ENCODE data around the gene CHMP4A. TPM values are rescaled to one million over a fixed set of nuclear protein-coding genes. Genes with fewer than 3 reads are reported as not detected.

The CHMP4A gene
- total RNA-seq, 1 experiment from 2014 or later, result 34.6 TPM

DNA sequence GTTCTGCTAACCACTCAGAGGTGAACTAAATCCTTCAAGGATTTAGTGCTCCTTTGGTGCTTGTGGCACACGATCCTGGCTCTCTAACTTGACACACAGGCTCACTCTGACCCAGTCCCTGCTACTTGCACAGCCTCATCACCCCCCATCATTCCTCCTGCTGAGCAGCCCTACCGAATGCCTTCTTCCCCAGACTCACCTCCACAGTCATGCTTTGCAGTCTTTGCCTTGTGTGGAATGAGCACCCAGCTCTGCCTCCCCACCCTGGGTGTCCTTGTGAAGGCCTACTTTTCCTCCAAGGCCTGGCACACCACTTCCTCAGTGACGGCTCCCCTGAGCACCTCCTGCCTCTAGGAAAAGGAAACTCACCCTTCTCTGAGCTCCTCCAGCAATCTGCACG lies 37.1 kb upstream of the CHMP4A start (continued):
- TF ChIP-seq, protein P1, sequence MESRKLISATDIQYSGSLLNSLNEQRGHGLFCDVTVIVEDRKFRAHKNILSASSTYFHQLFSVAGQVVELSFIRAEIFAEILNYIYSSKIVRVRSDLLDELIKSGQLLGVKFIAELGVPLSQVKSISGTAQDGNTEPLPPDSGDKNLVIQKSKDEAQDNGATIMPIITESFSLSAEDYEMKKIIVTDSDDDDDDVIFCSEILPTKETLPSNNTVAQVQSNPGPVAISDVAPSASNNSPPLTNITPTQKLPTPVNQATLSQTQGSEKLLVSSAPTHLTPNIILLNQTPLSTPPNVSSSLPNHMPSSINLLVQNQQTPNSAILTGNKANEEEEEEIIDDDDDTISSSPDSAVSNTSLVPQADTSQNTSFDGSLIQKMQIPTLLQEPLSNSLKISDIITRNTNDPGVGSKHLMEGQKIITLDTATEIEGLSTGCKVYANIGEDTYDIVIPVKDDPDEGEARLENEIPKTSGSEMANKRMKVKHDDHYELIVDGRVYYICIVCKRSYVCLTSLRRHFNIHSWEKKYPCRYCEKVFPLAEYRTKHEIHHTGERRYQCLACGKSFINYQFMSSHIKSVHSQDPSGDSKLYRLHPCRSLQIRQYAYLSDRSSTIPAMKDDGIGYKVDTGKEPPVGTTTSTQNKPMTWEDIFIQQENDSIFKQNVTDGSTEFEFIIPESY (IDR thresholded peaks at IDR 0.05; ENCODE audit: extremely low read depth, insufficient replicate concordance, low read length), result no peak
- no peak for TF ChIP-seq RAD21 (IDR thresholded peaks at IDR 0.05; ENCODE audit: low read depth)

DNA sequence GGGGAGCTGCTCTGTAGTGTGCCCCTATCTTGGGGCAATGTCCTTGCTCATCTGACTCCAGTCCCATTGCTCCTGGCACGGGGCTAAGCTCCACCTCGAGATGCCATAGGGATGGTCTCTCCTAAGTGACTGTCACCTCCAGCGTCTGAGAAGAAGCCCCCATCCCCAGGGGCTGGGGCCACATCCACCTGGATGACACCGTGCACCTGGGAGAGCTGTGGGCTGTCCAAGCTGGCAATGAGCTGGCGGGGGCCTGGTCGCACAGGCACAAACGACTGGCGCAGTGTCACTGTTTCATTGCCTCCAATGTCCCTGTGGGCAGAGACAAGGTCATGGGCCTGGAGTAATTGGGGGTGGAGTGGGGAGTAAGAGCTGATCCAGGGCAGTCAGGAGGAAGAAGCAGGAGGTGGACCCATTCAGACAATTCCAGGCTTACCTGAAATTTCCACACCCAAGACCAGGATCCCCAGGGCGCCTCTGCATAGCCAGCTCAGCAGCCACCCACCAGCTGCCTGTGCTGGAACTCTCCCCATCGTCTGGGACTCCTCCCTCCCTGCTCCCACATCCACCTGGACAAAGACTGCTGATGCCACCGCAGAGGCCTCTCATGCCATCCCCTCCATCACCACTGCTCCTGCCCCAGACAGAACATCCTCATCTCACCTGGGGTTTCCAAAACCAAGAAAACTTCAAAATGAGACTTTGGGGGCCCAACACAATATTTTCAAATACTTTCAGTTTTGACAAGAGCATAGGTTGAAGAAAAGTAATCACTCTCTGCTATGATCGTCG lies 36.1 kb upstream of the CHMP4A start:
- Histone ChIP-seq H3K79me2 (ENCODE audit: insufficient read depth, low read length) (no peaks in the 10 kb centered on the region), H3K9me2 (ENCODE audit: insufficient read depth) (no peaks in the 10 kb centered on the region), H3K36me3 (ENCODE audit: control insufficient read depth in 1 of 2, insufficient read depth in 2 of 2, low read length in 2 of 2) (no peaks in the 10 kb centered on the region), H3K4me1 (ENCODE audit: control insufficient read depth in 1 of 2, insufficient read depth in 2 of 2, low read length in 2 of 2) (peaks cover 0 to 5% of the 10 kb centered on the region in 2 experiments; a peak in 1 of 4 replicates), H4K20me1 (ENCODE audit: insufficient read depth) (no peaks in the 10 kb centered on the region), H2AFZ (ENCODE audit: low read depth, low read length, poor library complexity, severe bottlenecking) (no peak overlapping the region), H3K4me3 (replicated peaks in 1 of 2; ENCODE audit: low read depth in 1 of 2, low read length in 2 of 2) (no peak overlapping the region), H3K27me3 (ENCODE audit: insufficient read depth, low read length) (no peaks in the 10 kb centered on the region), H3K27ac (ENCODE audit: low read depth, low read length) (no peak overlapping the region), H3K9ac (ENCODE audit: low read length) (no peak overlapping the region), H3K9me3 (ENCODE audit: control insufficient read depth in 1 of 2, insufficient read depth in 1 of 2, low read depth in 1 of 2, low read length in 2 of 2) (no peaks in the 10 kb centered on the region), H3K4me2 (ENCODE audit: low read length) (no peak overlapping the region)
- no TSS peak for BruUV-seq (replicated peaks)
- ChIA-PET POLR2A (no interaction called here), CTCF (no interaction called here), RAD21 (ENCODE audit: low non-redundant PET in 1 of 2, low total read pairs in 2 of 2, uncharacterized antibody in 2 of 2, unreplicated experiment in 2 of 2) (no interaction called here)
- intact Hi-C loops (cut with micrococcal nuclease), result no loop called here
- TF ChIP-seq TCF7L2 (IDR thresholded peaks at IDR 0.05; ENCODE audit: borderline replicate concordance, extremely low read depth, insufficient read depth, insufficient read length), result no peak
- no peak for TF ChIP-seq SRF (IDR thresholded peaks at IDR 0.05; ENCODE audit: low read depth)
- TF ChIP-seq, protein P2, sequence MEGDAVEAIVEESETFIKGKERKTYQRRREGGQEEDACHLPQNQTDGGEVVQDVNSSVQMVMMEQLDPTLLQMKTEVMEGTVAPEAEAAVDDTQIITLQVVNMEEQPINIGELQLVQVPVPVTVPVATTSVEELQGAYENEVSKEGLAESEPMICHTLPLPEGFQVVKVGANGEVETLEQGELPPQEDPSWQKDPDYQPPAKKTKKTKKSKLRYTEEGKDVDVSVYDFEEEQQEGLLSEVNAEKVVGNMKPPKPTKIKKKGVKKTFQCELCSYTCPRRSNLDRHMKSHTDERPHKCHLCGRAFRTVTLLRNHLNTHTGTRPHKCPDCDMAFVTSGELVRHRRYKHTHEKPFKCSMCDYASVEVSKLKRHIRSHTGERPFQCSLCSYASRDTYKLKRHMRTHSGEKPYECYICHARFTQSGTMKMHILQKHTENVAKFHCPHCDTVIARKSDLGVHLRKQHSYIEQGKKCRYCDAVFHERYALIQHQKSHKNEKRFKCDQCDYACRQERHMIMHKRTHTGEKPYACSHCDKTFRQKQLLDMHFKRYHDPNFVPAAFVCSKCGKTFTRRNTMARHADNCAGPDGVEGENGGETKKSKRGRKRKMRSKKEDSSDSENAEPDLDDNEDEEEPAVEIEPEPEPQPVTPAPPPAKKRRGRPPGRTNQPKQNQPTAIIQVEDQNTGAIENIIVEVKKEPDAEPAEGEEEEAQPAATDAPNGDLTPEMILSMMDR (IDR thresholded peaks at IDR 0.05 in 2 of 3, conservative IDR thresholded peaks at IDR 0.05 in 1 of 3; ENCODE audit: borderline replicate concordance in 1 of 3, insufficient read depth in 1 of 3, low read depth in 2 of 3, low read length in 2 of 3), result no peak
- TF ChIP-seq, protein P1 (IDR thresholded peaks at IDR 0.05; ENCODE audit: extremely low read depth, insufficient replicate concordance, low read length), result no peak
- no peak for TF ChIP-seq POLR2A (IDR thresholded peaks at IDR 0.05; ENCODE audit: borderline replicate concordance, extremely low read depth, insufficient read depth, insufficient read length)
- TF ChIP-seq EZH2phosphoT487 (IDR thresholded peaks at IDR 0.05; ENCODE audit: borderline replicate concordance), result no peak
- no peak for TF ChIP-seq YY1 (IDR thresholded peaks at IDR 0.05; ENCODE audit: extremely low read depth, insufficient replicate concordance, low read depth, low read length)
- ATAC-seq (no peak), DNase-seq (ENCODE audit: low read depth, low spot score) (no peak)

All from HCT116 (cell line).